Activated B cell treated with CpG ODN at 0.5 μM for 24 hours (primary cell): ENCODE data around the gene FCHSD2. TPM values are rescaled to one million over a fixed set of nuclear protein-coding genes. Genes with fewer than 3 reads are reported as not detected.

ENCODE experiments used
- ATAC-seq: fragments of 200-7000 bp; cut with Tn5 transposase; one replicate; pipeline ENCODE4 v1.10.0; 2021; ENCODE audit warnings: low read depth, mild to moderate bottlenecking, moderate library complexity
- CTCF ChIA-PET: fragments of 350-600 bp; sonication (Branson Sonifier 250); formaldehyde crosslinking; loops from one replicate; lab custom pipeline; 2021; ENCODE audit warnings: antibody characterized with exemption; lab: Charles Lee
- POLR2A ChIA-PET: fragments of 350-600 bp; sonication (Branson Sonifier 250); formaldehyde crosslinking; loops from one replicate; lab custom pipeline; 2021; ENCODE audit warnings: antibody characterized with exemption; lab: Charles Lee
- DNase-seq: peaks from one replicate; pipeline ENCODE4 v3.0.0; 2022
- H3K27ac Mint-ChIP-seq: one replicate; pipeline ENCODE4 v1.8.0; 2020; ENCODE audit warnings: mixed read lengths
- H3K27me3 Mint-ChIP-seq: one replicate; pipeline ENCODE4 v1.8.0; 2021; ENCODE audit warnings: mixed read lengths
- H3K36me3 Mint-ChIP-seq: one replicate; pipeline ENCODE4 v1.8.0; 2021; ENCODE audit warnings: low read depth, mixed read lengths
- H3K4me1 Mint-ChIP-seq: one replicate; pipeline ENCODE4 v1.8.0; 2021; ENCODE audit warnings: mixed read lengths
- H3K4me3 Mint-ChIP-seq: one replicate; pipeline ENCODE4 v1.8.0; 2020; ENCODE audit warnings: mild to moderate bottlenecking, mixed read lengths
- H3K9me3 Mint-ChIP-seq: one replicate; pipeline ENCODE4 v1.8.0; 2020; ENCODE audit warnings: mixed read lengths
- intact Hi-C: fragments of 100-400 bp; cut with micrococcal nuclease; formaldehyde crosslinking; loops from one replicate; pipeline ENCODE4 v1.15.1; 2024
- total RNA-seq: library from RNA; stranded (reverse); gene quantifications from 2 replicates; pipeline ENCODE4 v1.2.3, GENCODE V29; 2022
- TF ChIP-seq, protein P1 (sequence below): fragments of 200-600 bp; IDR thresholded peaks from one replicate; pipeline ENCODE4 v1.8.0; 2022; ENCODE audit warnings: antibody characterized with exemption, mild to moderate bottlenecking

The FCHSD2 gene
- total RNA-seq, 1 donor from 2014 or later, result 207 TPM

DNA sequence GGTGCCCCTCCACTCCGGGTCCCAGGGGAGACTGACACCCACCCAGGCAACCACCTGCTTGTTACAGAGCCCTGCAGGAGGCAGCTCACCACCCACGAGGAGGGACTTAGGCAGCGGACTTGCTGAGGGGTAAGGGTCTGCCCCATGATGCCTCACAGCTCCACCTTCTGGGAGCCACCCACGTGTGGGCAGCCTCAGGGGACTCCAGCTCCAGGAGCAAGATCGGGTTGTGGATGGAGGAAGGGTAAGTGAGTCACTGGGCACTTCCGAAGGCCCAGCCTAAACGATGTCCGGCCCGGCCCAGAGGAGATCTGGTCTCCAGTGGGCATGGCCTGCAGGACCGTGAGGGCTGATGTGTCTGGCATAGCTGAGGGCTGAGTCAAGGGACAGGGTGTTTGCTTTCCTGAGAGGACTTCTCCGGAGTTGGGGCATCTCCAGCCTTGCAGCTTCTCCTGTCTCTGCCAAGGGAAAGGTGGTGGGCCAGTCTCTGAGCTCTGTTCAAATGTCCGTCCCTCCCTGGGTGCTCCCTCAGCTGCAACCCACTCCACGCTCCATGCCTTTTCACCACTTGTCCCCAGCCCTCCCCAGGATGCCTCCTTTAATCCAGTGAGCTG is 43.7 kb upstream of the FCHSD2 start:
- H3K9me3 Mint-ChIP-seq, result no peaks in the 10 kb centered on the region
- POLR2A ChIA-PET, result interaction anchor here (1.0 to 2.1 kb wide), 3 partner anchors 43 to 104 kb away, joined by 3 to 11 read pairs (median 5); partner anchors contain the start of gene FCHSD2
- H3K27ac Mint-ChIP-seq, result no peak overlapping the region
- DNase-seq (no peak), ATAC-seq (no peak)
- no peak overlapping the region for H3K4me3 Mint-ChIP-seq
- peaks cover 40% of the 10 kb centered on the region for H3K4me1 Mint-ChIP-seq
- CTCF ChIA-PET, result interaction anchor here (0.6 to 5.5 kb wide), 13 partner anchors 8 to 474 kb away, joined by 3 to 87 read pairs (median 5); no protein-coding TSS in a partner anchor
- no peaks in the 10 kb centered on the region for H3K27me3 Mint-ChIP-seq
- intact Hi-C loops, result loop anchor here (1.0 to 5.0 kb wide), 4 partner anchors 52 to 152 kb away; no protein-coding TSS in a partner anchor
- H3K36me3 Mint-ChIP-seq, result no peaks in the 10 kb centered on the region
- TF ChIP-seq, protein P1, sequence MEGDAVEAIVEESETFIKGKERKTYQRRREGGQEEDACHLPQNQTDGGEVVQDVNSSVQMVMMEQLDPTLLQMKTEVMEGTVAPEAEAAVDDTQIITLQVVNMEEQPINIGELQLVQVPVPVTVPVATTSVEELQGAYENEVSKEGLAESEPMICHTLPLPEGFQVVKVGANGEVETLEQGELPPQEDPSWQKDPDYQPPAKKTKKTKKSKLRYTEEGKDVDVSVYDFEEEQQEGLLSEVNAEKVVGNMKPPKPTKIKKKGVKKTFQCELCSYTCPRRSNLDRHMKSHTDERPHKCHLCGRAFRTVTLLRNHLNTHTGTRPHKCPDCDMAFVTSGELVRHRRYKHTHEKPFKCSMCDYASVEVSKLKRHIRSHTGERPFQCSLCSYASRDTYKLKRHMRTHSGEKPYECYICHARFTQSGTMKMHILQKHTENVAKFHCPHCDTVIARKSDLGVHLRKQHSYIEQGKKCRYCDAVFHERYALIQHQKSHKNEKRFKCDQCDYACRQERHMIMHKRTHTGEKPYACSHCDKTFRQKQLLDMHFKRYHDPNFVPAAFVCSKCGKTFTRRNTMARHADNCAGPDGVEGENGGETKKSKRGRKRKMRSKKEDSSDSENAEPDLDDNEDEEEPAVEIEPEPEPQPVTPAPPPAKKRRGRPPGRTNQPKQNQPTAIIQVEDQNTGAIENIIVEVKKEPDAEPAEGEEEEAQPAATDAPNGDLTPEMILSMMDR, result no peak

DNA sequence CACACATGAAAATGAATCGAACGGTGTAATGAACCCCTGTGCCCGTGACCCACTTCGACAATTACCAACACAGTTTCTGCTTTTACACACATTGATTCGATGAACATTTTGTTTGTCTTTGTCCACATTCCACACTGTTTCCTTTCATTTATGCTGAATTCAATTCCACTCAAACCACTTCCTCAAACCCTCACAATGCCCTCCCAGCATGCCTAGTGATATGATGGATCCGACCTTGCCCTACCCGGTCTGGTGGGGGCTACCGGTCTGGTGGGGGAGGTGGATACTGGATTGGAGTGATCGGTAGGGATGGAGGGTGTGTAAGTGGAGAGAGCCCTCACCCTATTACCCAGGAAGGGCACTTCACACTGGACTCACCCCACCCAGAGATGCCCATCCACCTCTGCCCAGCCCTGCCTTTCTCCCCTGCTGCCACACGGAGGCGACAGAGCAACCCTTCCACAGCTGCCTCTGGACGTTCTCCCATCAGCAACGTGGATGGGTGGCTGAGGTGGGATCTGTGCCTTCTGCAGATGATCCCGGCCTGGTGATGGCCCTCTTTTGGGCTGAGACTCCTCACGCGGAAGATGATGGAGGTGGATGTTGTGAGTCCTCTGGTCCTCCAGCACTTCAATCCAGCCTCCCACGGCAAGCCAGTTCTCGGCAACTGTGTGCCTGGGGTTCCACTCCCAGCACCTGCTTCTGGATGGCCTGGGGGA is 43.0 kb upstream of the FCHSD2 start:
- no peak overlapping the region for H3K27ac Mint-ChIP-seq
- intact Hi-C loops, result loop anchor here (1.0 to 5.0 kb wide), 4 partner anchors 52 to 152 kb away; no protein-coding TSS in a partner anchor
- POLR2A ChIA-PET, result interaction anchor here (0.6 to 2.1 kb wide), 3 partner anchors 42 to 460 kb away, joined by 3 to 11 read pairs (median 4); partner anchors contain the start of gene FCHSD2
- H3K36me3 Mint-ChIP-seq, result no peaks in the 10 kb centered on the region
- peaks cover 33% of the 10 kb centered on the region for H3K4me1 Mint-ChIP-seq
- DNase-seq (peak; percentile 65), ATAC-seq (peak; percentile 41)
- no peaks in the 10 kb centered on the region for H3K9me3 Mint-ChIP-seq
- TF ChIP-seq, protein P1, result peak; percentile 60
- CTCF ChIA-PET, result interaction anchor here (0.6 to 5.5 kb wide), 13 partner anchors 9 to 475 kb away, joined by 3 to 87 read pairs (median 5); no protein-coding TSS in a partner anchor
- peak overlapping the region; percentile 53 for H3K4me3 Mint-ChIP-seq
- no peaks in the 10 kb centered on the region for H3K27me3 Mint-ChIP-seq

DNA sequence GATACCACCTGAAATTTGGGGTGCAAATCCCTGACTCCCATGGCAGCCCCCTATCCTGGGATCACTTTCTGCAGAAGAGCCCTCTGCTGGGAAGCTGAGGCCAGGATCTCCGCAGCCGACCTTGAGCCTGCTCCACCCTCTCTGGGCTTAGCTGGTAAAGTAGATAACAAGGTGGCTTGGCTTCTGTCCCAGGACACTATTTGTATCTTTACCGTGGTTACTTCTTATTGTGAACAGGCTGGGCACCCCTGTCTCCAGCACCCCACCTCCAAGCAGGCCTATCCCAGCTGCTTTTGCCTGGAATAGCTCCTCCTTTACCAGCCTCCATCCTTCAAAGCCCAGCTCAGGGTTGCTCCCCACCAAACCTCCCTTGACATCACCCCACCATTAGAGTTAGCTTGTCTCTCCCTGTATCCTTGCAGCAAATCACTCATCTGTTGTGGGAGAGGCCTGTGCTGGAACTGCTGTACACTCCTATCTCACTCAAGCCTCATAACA is 40.8 kb upstream of the FCHSD2 start:
- H3K9me3 Mint-ChIP-seq, result no peaks in the 10 kb centered on the region
- TF ChIP-seq, protein P1, result no peak
- H3K27me3 Mint-ChIP-seq, result no peaks in the 10 kb centered on the region
- intact Hi-C loops, result no loop called here
- no peaks in the 10 kb centered on the region for H3K36me3 Mint-ChIP-seq
- ATAC-seq (no peak), DNase-seq (no peak)
- no peak overlapping the region for H3K4me3 Mint-ChIP-seq
- H3K4me1 Mint-ChIP-seq, result peaks cover 20% of the 10 kb centered on the region
- ChIA-PET POLR2A (no interaction called here), CTCF (interaction anchor here (0.6 to 5.5 kb wide), 3 partner anchors 53 to 259 kb away, joined by 4 to 87 read pairs (median 40); no protein-coding TSS in a partner anchor)
- H3K27ac Mint-ChIP-seq, result no peak overlapping the region

DNA sequence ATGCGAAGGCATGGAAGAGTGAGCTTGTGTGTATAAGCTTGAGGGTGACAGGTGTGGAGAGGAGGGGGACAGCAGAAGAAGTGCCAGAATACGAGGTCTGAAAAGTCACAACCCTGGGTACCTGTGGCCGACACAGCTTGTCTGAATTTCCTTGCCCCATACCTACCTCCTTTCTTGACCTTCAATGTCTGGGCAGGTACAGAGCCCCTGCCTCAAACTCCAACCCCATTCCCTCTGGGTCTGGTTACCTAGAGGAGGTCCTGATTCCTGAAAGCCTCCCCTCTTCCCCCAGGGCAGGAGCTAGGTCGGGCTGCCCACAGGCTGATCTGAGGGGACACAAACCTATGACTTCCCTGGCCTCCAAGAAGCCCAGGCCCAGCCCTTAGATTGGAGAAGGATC is 36.6 kb upstream of the FCHSD2 start:
- DNase-seq (no peak), ATAC-seq (no peak)
- H3K27ac Mint-ChIP-seq, result no peak overlapping the region
- no peak overlapping the region for H3K4me3 Mint-ChIP-seq
- intact Hi-C loops, result loop anchor here (1.0 to 5.0 kb wide), 8 partner anchors 36 to 496 kb away; partner anchors contain the start of gene FCHSD2
- H3K36me3 Mint-ChIP-seq, result no peaks in the 10 kb centered on the region
- H3K9me3 Mint-ChIP-seq, result no peaks in the 10 kb centered on the region
- TF ChIP-seq, protein P1, result no peak
- ChIA-PET CTCF (interaction anchor here (0.8 to 5.4 kb wide), 29 partner anchors 8 to 456 kb away, joined by 3 to 156 read pairs (median 9); partner anchors contain the start of genes FCHSD2 and STARD10), POLR2A (interaction anchor here (0.5 to 5.3 kb wide), 9 partner anchors 10 to 363 kb away, joined by 3 to 145 read pairs (median 6); partner anchors contain the start of gene FCHSD2)
- H3K4me1 Mint-ChIP-seq, result peaks cover 40% of the 10 kb centered on the region
- H3K27me3 Mint-ChIP-seq, result no peaks in the 10 kb centered on the region
